Fibroblast of the aortic adventitia (primary cell): ENCODE measurements around the gene CYB5R3. TPM values are rescaled to one million over a fixed set of nuclear protein-coding genes. Genes with fewer than 3 reads are reported as not detected.
"Not testable (repeated sequence)": the region's sequence is repeated elsewhere in the genome, so short reads cannot be mapped to it uniquely, and the experiment has no call there.

Experiments used
- DNase-seq: peaks from one replicate; pipeline ENCODE4 v3.0.0-alpha.2; 2010; ENCODE audit warnings: low read depth
- H3K4me3 ChIP-seq: 2 replicates; pipeline ENCODE4 v1.5.1; 2011; ENCODE audit warnings: low read depth, mild to moderate bottlenecking, control low read depth, low read length, moderate library complexity
- CTCF ChIP-seq: IDR thresholded peaks from 2 replicates; pipeline ENCODE4 v1.5.1; 2011; ENCODE audit warnings: mild to moderate bottlenecking, low read length, control low read depth, inconsistent platforms; ENCODE audit not compliant: insufficient read depth
- total RNA-seq: library from RNA; depleted of rRNA; stranded (reverse); fragments of >200 nt; gene quantifications from 2 replicates; pipeline ENCODE4 v1.2.3, GENCODE V29; 2012; ENCODE audit warnings: low replicate concordance

Gene CYB5R3
- total RNA-seq, 1 donor = 113 TPM

- H3K4me3 ChIP-seq = no peak overlapping the region
- no peak for TF ChIP-seq CTCF
- peak; percentile 44 for DNase-seq
These were observed 35.4 kb upstream of the CYB5R3 start for GRCh38 chr22:42684462-42685195.

DNA sequence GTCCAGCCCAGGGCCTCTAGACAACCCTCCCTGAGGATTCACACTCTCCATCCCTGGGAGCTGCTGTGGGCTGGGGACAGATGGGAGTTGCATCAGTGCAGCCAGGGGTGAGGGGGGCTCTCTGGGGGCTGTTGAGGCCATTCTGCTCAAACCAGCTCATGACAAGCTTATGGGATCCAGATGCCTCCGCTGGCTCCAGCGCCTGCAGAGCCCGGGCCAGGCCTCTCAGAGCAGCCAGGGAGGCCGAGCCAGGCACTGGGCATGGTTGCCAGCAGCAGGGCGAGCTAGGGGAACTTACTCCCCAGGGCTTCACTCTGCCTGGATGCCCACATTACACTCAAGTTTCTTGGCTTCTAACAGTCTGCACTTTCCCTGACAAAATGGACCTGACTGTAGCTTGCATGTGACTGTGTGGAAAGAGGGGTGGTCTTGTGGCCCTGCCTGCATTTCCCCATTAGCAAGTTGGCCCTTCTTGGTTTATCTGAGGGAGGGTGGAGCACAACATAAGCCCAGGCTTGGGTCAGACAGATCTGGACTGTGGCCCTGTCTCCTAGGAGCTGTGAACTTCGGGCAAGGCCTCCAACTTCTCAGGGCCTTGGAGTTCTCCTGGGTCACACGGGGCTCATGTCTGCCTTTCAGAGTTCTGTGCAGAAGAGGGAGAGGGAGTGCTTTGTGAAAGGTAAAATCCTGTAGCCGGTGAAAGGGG, 34.5 kb upstream of the CYB5R3 start:
- DNase-seq = peak; percentile 87
- no peak overlapping the region for H3K4me3 ChIP-seq
- no peak for TF ChIP-seq CTCF

DNA sequence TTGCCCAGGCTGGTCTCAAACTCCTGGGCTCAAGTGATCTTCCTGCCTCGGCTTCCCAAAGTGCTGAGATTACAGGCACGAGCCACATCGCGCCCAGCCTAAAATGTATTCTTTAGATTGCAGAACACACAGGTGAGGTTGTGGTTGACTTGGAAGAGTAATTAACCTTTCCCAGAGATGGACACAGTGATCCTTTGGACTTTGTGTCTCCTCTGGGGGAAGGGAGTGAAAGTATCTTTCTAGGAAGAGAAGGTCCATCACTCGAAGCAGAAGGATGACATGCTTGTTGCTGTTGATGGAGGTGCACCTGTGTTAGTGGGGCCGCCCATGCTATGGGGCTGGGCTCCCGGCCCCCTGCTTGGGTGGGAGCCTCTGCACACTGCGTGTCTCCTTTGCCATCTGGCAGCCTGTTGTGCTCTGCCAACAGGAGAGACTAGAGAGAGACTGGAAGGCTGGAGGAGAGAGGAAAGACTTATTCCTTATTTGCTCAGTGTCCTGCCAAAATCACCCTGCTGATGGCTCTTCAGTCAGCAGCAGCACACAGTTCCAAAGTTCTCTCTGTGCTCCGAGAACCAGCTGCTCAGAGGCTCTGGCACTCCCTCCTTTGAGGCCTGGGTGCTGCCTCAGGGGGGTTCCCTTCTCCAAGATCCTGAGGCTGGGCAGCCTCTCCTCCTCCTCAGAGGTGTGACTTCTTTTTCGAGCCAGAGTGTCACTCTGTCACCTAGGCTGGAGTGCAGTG, 33.1 kb upstream of the CYB5R3 start:
- no peak overlapping the region for H3K4me3 ChIP-seq
- TF ChIP-seq CTCF = no peak
- DNase-seq = no peak

DNA sequence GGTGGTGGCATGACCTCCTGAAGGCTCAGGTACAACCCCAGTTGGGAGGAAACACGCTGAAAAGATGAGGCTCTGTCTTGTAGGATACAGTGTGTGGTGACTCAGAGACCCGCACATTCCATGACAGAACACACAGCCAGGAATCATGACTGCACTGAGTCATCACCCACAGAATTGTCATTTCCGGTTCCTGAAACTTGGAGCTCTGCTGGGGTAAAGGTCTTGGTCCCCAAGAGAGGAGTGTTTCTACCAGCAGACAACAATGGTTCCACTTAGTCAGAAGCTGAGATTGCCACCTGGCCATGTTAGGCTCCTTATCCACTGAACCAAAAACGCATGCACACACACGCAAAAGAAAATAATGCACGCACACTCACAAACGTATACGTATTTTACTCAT, 31.5 kb upstream of the CYB5R3 start:
- no peak overlapping the region for H3K4me3 ChIP-seq
- DNase-seq = peak; percentile 96

DNA sequence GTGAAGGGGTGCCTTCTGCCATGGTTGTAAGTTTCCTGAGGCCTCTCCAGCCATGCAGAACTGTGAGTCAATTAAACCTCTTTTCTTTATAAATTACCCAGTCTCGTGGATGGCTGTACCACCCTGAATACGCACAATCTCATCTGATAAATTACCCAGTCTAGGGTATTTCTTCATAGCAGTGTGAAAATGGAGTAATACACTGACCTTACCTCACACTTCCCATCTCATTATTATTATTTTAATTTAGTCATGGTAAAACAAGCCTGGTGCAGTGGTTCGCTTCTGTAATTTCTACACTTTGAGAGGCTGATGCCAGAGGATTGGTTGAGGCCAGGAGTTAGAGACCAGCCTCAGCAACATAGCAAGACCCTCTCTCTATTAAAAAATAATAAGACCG, 30.5 kb upstream of the CYB5R3 start:
- H3K4me3 ChIP-seq = no peak overlapping the region
- TF ChIP-seq CTCF = no peak
- no peak for DNase-seq

More for the DNA sequence above, 31.5 kb upstream of the CYB5R3 start:
- TF ChIP-seq CTCF = no peak

- no peak for TF ChIP-seq CTCF
- no peak overlapping the region for H3K4me3 ChIP-seq
- no peak for DNase-seq
These were observed 29.7 kb upstream of the CYB5R3 start for GRCh38 chr22:42678894-42679293.

DNA sequence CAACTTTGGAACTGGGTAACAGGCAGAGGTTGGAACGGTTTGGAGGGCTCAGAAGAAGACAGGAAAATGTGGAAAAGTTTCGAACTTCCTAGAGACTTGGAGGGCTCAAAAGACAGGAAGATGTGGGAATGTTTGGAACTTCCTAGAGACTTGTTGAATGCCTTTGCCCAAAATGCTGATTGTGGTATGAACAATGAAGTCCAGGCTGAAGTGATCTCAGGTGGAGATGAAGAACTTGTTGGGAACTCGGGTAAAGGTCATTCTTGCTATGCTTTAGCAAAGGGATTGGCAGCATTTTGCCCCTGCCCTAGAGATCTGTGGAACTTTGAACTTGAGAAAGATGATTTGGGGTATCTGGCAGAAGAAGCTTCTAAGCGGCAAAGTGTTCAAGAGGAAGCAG, 28.7 kb upstream of the CYB5R3 start:
- DNase-seq, H3K4me3 ChIP-seq: not testable (repeated sequence)
